Right cardiac atrium (tissue), 5 donors: ENCODE measurements around the gene PIGA. TPM values are rescaled to one million over a fixed set of nuclear protein-coding genes. Genes with fewer than 3 reads are reported as not detected.

Experiments
- ATAC-seq, 2 donors: fragments of 200-7000 bp; cut with Tn5 transposase; one replicate each; pipeline versions ENCODE4 v1.8.0 to v1.9.1; 2020; ENCODE audit warnings: moderate library complexity in 2 of 2, mild to moderate bottlenecking in 1 of 2
- DNase-seq, 3 donors: peaks; one replicate each; pipeline ENCODE4 v3.0.0-alpha.2; 2020
- H3K27ac ChIP-seq: one replicate; pipeline ENCODE4 v1.5.1; 2013; ENCODE audit warnings: mild to moderate bottlenecking, low read length, control low read depth, moderate library complexity
- H3K27me3 ChIP-seq: one replicate; pipeline ENCODE4 v1.6.1; 2013; ENCODE audit not compliant: control insufficient read depth, insufficient read depth
- H3K4me1 ChIP-seq: one replicate; pipeline ENCODE4 v1.6.1; 2013; ENCODE audit warnings: low read length; ENCODE audit not compliant: control insufficient read depth, insufficient read depth
- H3K4me3 ChIP-seq: one replicate; pipeline ENCODE4 v1.5.1; 2013; ENCODE audit warnings: low read length, control low read depth
- H3K9me3 ChIP-seq: one replicate; pipeline ENCODE4 v1.6.1; 2013; ENCODE audit warnings: low read length; ENCODE audit not compliant: control insufficient read depth
- WGBS: extraction: QIAGEN DNeasy Blood & Tissue Kit; methylation state at CpG from one replicate; pipeline ENCODE4 v1.1.7; 2013; 5-methylcytosine and 5-hydroxymethylcytosine counted together
- intact Hi-C, 4 donors: fragments of 100-400 bp; cut with DNase I; formaldehyde crosslinking; loops; one replicate each; pipeline versions ENCODE4 v1.11.0 to v1.14.0; 2022 to 2023
- long read RNA-seq, 4 donors: library from polyadenylated mRNA; unstranded; transcript quantifications; one replicate each; pipeline ENCODE4 v2.0.0, GENCODE V29; 2020 to 2021
- polyA plus RNA-seq: library from polyadenylated mRNA; stranded (reverse); fragments of 200-250 nt; gene quantifications from one replicate; pipeline ENCODE4 v1.2.3, GENCODE V29; 2013
- total RNA-seq, 4 donors: library from RNA; stranded (reverse); fragmentation: NEBNext Ultra II Directional; extraction: Animal tissue kit (Norgen Biotek cat#: 25700); gene quantifications; one replicate each; pipeline ENCODE4 v1.2.1, GENCODE V29; 2021
- donor health status: healthy with polysubstance abuse.
- donor health status: DM: no; HTN: yes; CAD: no.
- donor health status: DM: no; HTN: no; CAD: no.
- donor health status: DM: no; HTN: yes; CAD: no; lungs with severe emphysema.
- donor health status: DM: yes; HTN: yes; CAD: no.

Gene PIGA
- 1 to 10 TPM; 3.2 to 6.0 (median 4.9) TPM for total RNA-seq
- 6.3 TPM for polyA plus RNA-seq
- long read RNA-seq, donor 1, partial matches to known transcripts = 1 of 5 reads
- long read RNA-seq, donor 1, other reads (novel, unspliced or antisense) = 0 of 5 reads
- long read RNA-seq, donor 2 = 0 reads
- long read RNA-seq, donor 3, partial matches to known transcripts = 4 of 12 reads
- long read RNA-seq, donor 3, other reads (novel, unspliced or antisense) = 2 of 12 reads
- long read RNA-seq, donor 4, partial matches to known transcripts = 0 of 1 reads
- long read RNA-seq, donor 4, other reads (novel, unspliced or antisense) = 0 of 1 reads

- ATAC-seq (peak; percentile 100), DNase-seq (peak; percentile 95 to 98 (median 98))
- WGBS = under 1% methylated on average over 72 of the region's 72 CpGs
- Histone ChIP-seq H3K4me3 (peak within 1 kb of the TSS; percentile 79), H3K4me1 (no peaks in the 10 kb centered on the region), H3K27ac (peak within 1 kb of the TSS; percentile 90), H3K9me3 (no peaks in the 10 kb centered on the region), H3K27me3 (no peaks in the 10 kb centered on the region)
- intact Hi-C loops = no loop called here
Measured at GRCh38 chrX:15335135-15336022, at the start of gene PIGA. TSS of gene PIGA (minus strand) at chrX:15335523. CDS start at chrX:15331930, 3,593 bp downstream.

GRCh38 chrX:15384304-15384703, 49.0 kb upstream of the PIGA start, which contains the start of gene VEGFD:
TSS of gene VEGFD (minus strand) at chrX:15384413. CDS start at chrX:15383946, 467 bp downstream.
- peak; percentile 28 to 41 for ATAC-seq
- no peak for DNase-seq
- Histone ChIP-seq H3K4me1 (no peaks in the 10 kb centered on the region), H3K9me3 (no peaks in the 10 kb centered on the region), H3K27ac (no peak within 1 kb of the TSS), H3K27me3 (no peaks in the 10 kb centered on the region), H3K4me3 (no peak within 1 kb of the TSS)
- WGBS = 44% methylated on average over 2 of the region's 2 CpGs
- intact Hi-C loops = no loop called here

- no peak for ATAC-seq
- intact Hi-C loops = no loop called here
- DNase-seq = no peak
- no peak overlapping the region for H3K4me3 ChIP-seq
- 83% methylated on average over 8 of the region's 8 CpGs for WGBS
- H3K27me3 ChIP-seq = no peaks in the 10 kb centered on the region
- no peaks in the 10 kb centered on the region for H3K4me1 ChIP-seq
- no peak overlapping the region for H3K27ac ChIP-seq
- no peaks in the 10 kb centered on the region for H3K9me3 ChIP-seq
Measured at GRCh38 chrX:15382813-15383212, 47.5 kb upstream of the PIGA start.

- Histone ChIP-seq H3K4me1 (no peaks in the 10 kb centered on the region), H3K9me3 (no peaks in the 10 kb centered on the region), H3K27me3 (no peaks in the 10 kb centered on the region), H3K4me3 (no peak overlapping the region), H3K27ac (no peak overlapping the region)
- 88% methylated on average over 1 of the region's 1 CpG for WGBS
- ATAC-seq (no peak), DNase-seq (no peak)
- intact Hi-C loops = no loop called here
Measured at GRCh38 chrX:15376956-15377355, 41.6 kb upstream of the PIGA start.

GRCh38 chrX:15373976-15374375, 38.7 kb upstream of the PIGA start:
- no peaks in the 10 kb centered on the region for H3K4me1 ChIP-seq

GRCh38 chrX:15366506-15367352, 31.4 kb upstream of the PIGA start:
- H3K9me3 ChIP-seq = no peaks in the 10 kb centered on the region
- no peak overlapping the region for H3K27ac ChIP-seq
- 74% methylated on average over 9 of the region's 9 CpGs for WGBS
- intact Hi-C loops = no loop called here
- ATAC-seq = no peak
- DNase-seq = no peak
- no peaks in the 10 kb centered on the region for H3K27me3 ChIP-seq
- H3K4me3 ChIP-seq = no peak overlapping the region
- H3K4me1 ChIP-seq = no peaks in the 10 kb centered on the region

More at GRCh38 chrX:15373976-15374375, 38.7 kb upstream of the PIGA start:
- H3K27ac ChIP-seq = no peak overlapping the region
- 85% methylated on average over 3 of the region's 3 CpGs for WGBS
- H3K9me3 ChIP-seq = no peaks in the 10 kb centered on the region
- DNase-seq (no peak), ATAC-seq (no peak)
- H3K4me3 ChIP-seq = no peak overlapping the region
- H3K27me3 ChIP-seq = no peaks in the 10 kb centered on the region
- intact Hi-C loops = no loop called here

- Histone ChIP-seq H3K4me3 (no peak overlapping the region), H3K27ac (no peak overlapping the region), H3K4me1 (no peaks in the 10 kb centered on the region), H3K9me3 (no peaks in the 10 kb centered on the region), H3K27me3 (no peaks in the 10 kb centered on the region)
- WGBS = 71% methylated on average over 2 of the region's 2 CpGs
- intact Hi-C loops = loop anchor here in 1 of 4 donors (10.0 kb wide), 1 partner anchor 105 kb away; no protein-coding TSS in a partner anchor
- ATAC-seq (no peak), DNase-seq (no peak)
Measured at GRCh38 chrX:15359701-15360100, 24.4 kb upstream of the PIGA start.

- WGBS = 85% methylated on average over 2 of the region's 2 CpGs
- Histone ChIP-seq H3K4me3 (no peak overlapping the region), H3K9me3 (no peaks in the 10 kb centered on the region), H3K4me1 (no peaks in the 10 kb centered on the region), H3K27me3 (no peaks in the 10 kb centered on the region), H3K27ac (no peak overlapping the region)
- intact Hi-C loops = loop anchor here in 1 of 4 donors (10.0 kb wide), 1 partner anchor 106 kb away; no protein-coding TSS in a partner anchor
- DNase-seq (no peak), ATAC-seq (no peak)
Measured at GRCh38 chrX:15358533-15358932, 23.2 kb upstream of the PIGA start.

GRCh38 chrX:15356444-15356843, 21.1 kb upstream of the PIGA start:
- intact Hi-C loops = loop anchor here in 1 of 4 donors (10.0 kb wide), 1 partner anchor 108 kb away; no protein-coding TSS in a partner anchor
- WGBS = 41% methylated on average over 1 of the region's 1 CpG
- Histone ChIP-seq H3K4me3 (no peak overlapping the region), H3K27me3 (no peaks in the 10 kb centered on the region), H3K9me3 (no peaks in the 10 kb centered on the region), H3K4me1 (no peaks in the 10 kb centered on the region), H3K27ac (no peak overlapping the region)
- DNase-seq (no peak), ATAC-seq (peak in 1 of 2 donors; percentile 61)

GRCh38 chrX:15350329-15350996, 15.1 kb upstream of the PIGA start:
- intact Hi-C loops = loop anchor here in 1 of 4 donors (10.0 kb wide), 1 partner anchor 114 kb away; no protein-coding TSS in a partner anchor
- Histone ChIP-seq H3K27me3 (no peaks in the 10 kb centered on the region), H3K9me3 (no peaks in the 10 kb centered on the region), H3K4me3 (no peak overlapping the region), H3K27ac (peak overlapping the region; percentile 67), H3K4me1 (peaks cover 1% of the 10 kb centered on the region)
- 76% methylated on average over 8 of the region's 8 CpGs for WGBS
- ATAC-seq (peak in 1 of 2 donors; percentile 39), DNase-seq (no peak)
